Keratinocyte (primary cell): ENCODE data around the gene CLDN10. TPM values are rescaled to one million over a fixed set of nuclear protein-coding genes. Genes with fewer than 3 reads are reported as not detected.

Experiments used
- DNase-seq: peaks from one replicate; pipeline ENCODE4 v3.0.0-alpha.2; 2011; ENCODE audit warnings: low read depth, missing footprints, low spot score
- FAIRE-seq: peaks from 2 replicates; lab custom pipeline; 2011; peaks lifted over from hg19 to GRCh38; lab: Jason Lieb, UNC
- H2AFZ ChIP-seq: 2 replicates; pipeline ENCODE4 v1.6.0; 2012; ENCODE audit warnings: low read length, control low read depth, inconsistent platforms; ENCODE audit not compliant: control insufficient read depth
- H3K27ac ChIP-seq: 2 replicates; pipeline ENCODE4 v1.5.1; 2011; ENCODE audit warnings: low read length; ENCODE audit not compliant: control insufficient read depth, insufficient read depth
- H3K27me3 ChIP-seq: 3 replicates; pipeline ENCODE4 v1.6.0; 2011; ENCODE audit warnings: low read length; ENCODE audit not compliant: control insufficient read depth, insufficient read depth; ENCODE audit errors: extremely low read depth
- H3K36me3 ChIP-seq, 2 experiments: 2 replicates in 1 of 2; 3 replicates in 1 of 2; pipeline ENCODE4 v1.5.1; 2011; ENCODE audit warnings: low read length in 2 of 2, mild to moderate bottlenecking in 1 of 2; ENCODE audit not compliant: control insufficient read depth in 2 of 2, insufficient read depth in 2 of 2; ENCODE audit errors: extremely low read depth in 1 of 2
- H3K4me1 ChIP-seq: 3 replicates; pipeline ENCODE4 v1.5.1; 2011; ENCODE audit warnings: low read length; ENCODE audit not compliant: control insufficient read depth, insufficient read depth; ENCODE audit errors: extremely low read depth
- H3K4me2 ChIP-seq: 3 replicates; pipeline ENCODE4 v1.6.0; 2011; ENCODE audit warnings: low read depth, low read length; ENCODE audit not compliant: control insufficient read depth, insufficient read depth; ENCODE audit errors: extremely low read depth
- H3K4me3 ChIP-seq, 3 experiments: fragments of 200-600 bp in 1 of 3; sonication (generic) in 1 of 3; 2 replicates in 2 of 3; 3 replicates in 1 of 3; pipeline ENCODE4 v1.5.1; 2011 to 2016; ENCODE audit warnings: low read length in 3 of 3, mild to moderate bottlenecking in 3 of 3, control low read depth in 2 of 3, inconsistent platforms in 1 of 3, low read depth in 1 of 3, mixed read lengths in 1 of 3, mixed run types in 1 of 3, moderate library complexity in 1 of 3; ENCODE audit not compliant: control insufficient read depth in 2 of 3, insufficient read depth in 2 of 3; ENCODE audit errors: extremely low read depth in 1 of 3
- H3K79me2 ChIP-seq: 2 replicates; pipeline ENCODE4 v1.6.0; 2012; ENCODE audit warnings: low read length; ENCODE audit not compliant: control insufficient read depth, insufficient read depth
- H3K9ac ChIP-seq: 3 replicates; pipeline ENCODE4 v1.6.0; 2011; ENCODE audit warnings: low read length; ENCODE audit not compliant: control insufficient read depth, insufficient read depth; ENCODE audit errors: extremely low read depth
- H3K9me1 ChIP-seq: 3 replicates; pipeline ENCODE4 v1.6.0; 2011; ENCODE audit warnings: low read length; ENCODE audit not compliant: control insufficient read depth, insufficient read depth; ENCODE audit errors: extremely low read depth
- H3K9me3 ChIP-seq: 2 replicates; pipeline ENCODE4 v1.5.1; 2012; ENCODE audit warnings: low read depth, low read length; ENCODE audit not compliant: control insufficient read depth
- H4K20me1 ChIP-seq: 3 replicates; pipeline ENCODE4 v1.6.0; 2011; ENCODE audit warnings: low read length; ENCODE audit not compliant: control insufficient read depth, insufficient read depth; ENCODE audit errors: extremely low read depth
- CTCF ChIP-seq, 3 experiments: IDR thresholded peaks in 1 of 3; conservative IDR thresholded peaks in 1 of 3; optimal IDR thresholded peaks in 1 of 3; 2 replicates in 2 of 3; 3 replicates in 1 of 3; pipeline versions ENCODE3 to v1.5.1; 2011; ENCODE audit warnings: low read length in 3 of 3, mild to moderate bottlenecking in 3 of 3, moderate library complexity in 2 of 3, control low read depth in 1 of 3, inconsistent platforms in 1 of 3; ENCODE audit not compliant: insufficient read depth in 2 of 3; ENCODE audit errors: extremely low read depth in 1 of 3
- EZH2 ChIP-seq: IDR thresholded peaks from one replicate; pipeline ENCODE4 v1.6.1; 2012; ENCODE audit warnings: inconsistent platforms, mild to moderate bottlenecking, low read length, moderate library complexity
- dilution Hi-C: fragments of 300-500 bp; cut with MboI; formaldehyde crosslinking; loops from one replicate; pipeline ENCODE4 v1.7.0; 2020; ENCODE audit warnings: low sequenced_read_pairs; ENCODE audit not compliant: extremely low pct_ligation_motif_present
- polyA plus RNA-seq, 5 experiments: library from polyadenylated mRNA; depleted of rRNA in 3 of 5; stranded (reverse) in 3 of 5; stranded (forward) in 1 of 5; unstranded in 1 of 5; fragments of >200 nt; gene quantifications; 1 replicate in 1 of 5; 2 replicates in 3 of 5; 3 replicates in 1 of 5; pipeline versions ENCODE4 v1.2.1 to v1.2.3, GENCODE V29; 2011 to 2012; ENCODE audit warnings: missing spikeins in 2 of 5, low read depth in 1 of 5, low replicate concordance in 1 of 5

Gene CLDN10
- polyA plus RNA-seq, 1 donor (not counting 4 experiments of a cell fraction or from before 2014, with no cell fraction given), result not detected

- H3K4me1 ChIP-seq, result no peaks in the 10 kb centered on the region
- H3K27me3 ChIP-seq, result no peaks in the 10 kb centered on the region
- H2AFZ ChIP-seq, result no peak overlapping the region
- DNase-seq (no peak), FAIRE-seq (no peak)
- no peak for TF ChIP-seq EZH2
- TF ChIP-seq CTCF (optimal IDR thresholded peaks at IDR 0.05 in 1 of 3, IDR thresholded peaks at IDR 0.05 in 1 of 3, conservative IDR thresholded peaks at IDR 0.05 in 1 of 3; ENCODE audit: extremely low read depth in 1 of 3, insufficient read depth in 2 of 3, low read length in 3 of 3), result no peak
- H3K4me2 ChIP-seq, result no peak overlapping the region
- no peaks in the 10 kb centered on the region for H3K9me1 ChIP-seq
- no peak overlapping the region for H3K9ac ChIP-seq
- H3K9me3 ChIP-seq, result no peaks in the 10 kb centered on the region
- dilution Hi-C loops, result no loop called here
- H3K4me3 ChIP-seq, result no peak overlapping the region
- H3K27ac ChIP-seq, result no peak overlapping the region
- no peaks in the 10 kb centered on the region for H4K20me1 ChIP-seq
- H3K36me3 ChIP-seq, result no peaks in the 10 kb centered on the region
- H3K79me2 ChIP-seq, result no peaks in the 10 kb centered on the region
These were observed 75.1 kb downstream of the CLDN10 start for GRCh38 chr13:95627590-95627989.

- FAIRE-seq (no peak), DNase-seq (no peak)
- no peak overlapping the region for H2AFZ ChIP-seq
- no peak overlapping the region for H3K4me3 ChIP-seq
- H3K4me1 ChIP-seq, result no peaks in the 10 kb centered on the region
- H3K9ac ChIP-seq, result no peak overlapping the region
- no peaks in the 10 kb centered on the region for H4K20me1 ChIP-seq
- H3K4me2 ChIP-seq, result no peak overlapping the region
- TF ChIP-seq EZH2, result no peak
- TF ChIP-seq CTCF (optimal IDR thresholded peaks at IDR 0.05 in 1 of 3, IDR thresholded peaks at IDR 0.05 in 1 of 3, conservative IDR thresholded peaks at IDR 0.05 in 1 of 3; ENCODE audit: extremely low read depth in 1 of 3, insufficient read depth in 2 of 3, low read length in 3 of 3), result no peak
- dilution Hi-C loops, result no loop called here
- no peaks in the 10 kb centered on the region for H3K27me3 ChIP-seq
- no peaks in the 10 kb centered on the region for H3K9me1 ChIP-seq
- no peaks in the 10 kb centered on the region for H3K79me2 ChIP-seq
- H3K27ac ChIP-seq, result no peak overlapping the region
- no peaks in the 10 kb centered on the region for H3K36me3 ChIP-seq
- no peaks in the 10 kb centered on the region for H3K9me3 ChIP-seq
These were observed 76.0 kb downstream of the CLDN10 start for GRCh38 chr13:95628488-95628887.
